Activated T-cell treated with anti-CD3 and anti-CD28 coated beads for 1 hour (primary cell): ENCODE results near the gene SMARCC2.
"Not testable (repeated sequence)": the region's sequence is repeated elsewhere in the genome, so short reads cannot be mapped to it uniquely, and the experiment has no call there.

Source experiments
- DNase-seq: peaks from one replicate; pipeline ENCODE4 v3.0.0-alpha.2; 2020; ENCODE audit warnings: low read depth

Gene SMARCC2

DNA sequence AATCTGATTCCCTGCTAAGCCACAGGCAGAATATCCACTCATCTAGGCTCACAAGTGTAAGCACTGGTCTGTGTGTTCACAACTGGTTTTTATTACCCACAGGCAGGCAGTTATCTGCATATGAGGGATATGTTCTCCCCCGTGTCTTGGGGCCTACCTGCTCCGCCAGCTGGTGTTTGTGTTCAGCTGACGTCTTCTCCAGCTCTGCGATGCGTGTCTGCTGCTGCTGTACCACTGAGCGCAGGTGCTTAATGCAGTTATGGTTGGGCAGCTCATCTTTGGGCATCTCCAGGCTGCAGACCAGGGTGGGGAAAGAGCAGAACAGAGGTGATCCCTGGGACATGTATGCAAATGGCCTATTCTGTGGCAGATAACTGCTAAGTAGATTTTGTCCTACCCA is 18.7 kb upstream of the SMARCC2 start:
- no peak for DNase-seq

- DNase-seq, result peak; percentile 28
Measured at GRCh38 chr12:56206452-56207166, 17.3 kb upstream of the SMARCC2 start.

DNA sequence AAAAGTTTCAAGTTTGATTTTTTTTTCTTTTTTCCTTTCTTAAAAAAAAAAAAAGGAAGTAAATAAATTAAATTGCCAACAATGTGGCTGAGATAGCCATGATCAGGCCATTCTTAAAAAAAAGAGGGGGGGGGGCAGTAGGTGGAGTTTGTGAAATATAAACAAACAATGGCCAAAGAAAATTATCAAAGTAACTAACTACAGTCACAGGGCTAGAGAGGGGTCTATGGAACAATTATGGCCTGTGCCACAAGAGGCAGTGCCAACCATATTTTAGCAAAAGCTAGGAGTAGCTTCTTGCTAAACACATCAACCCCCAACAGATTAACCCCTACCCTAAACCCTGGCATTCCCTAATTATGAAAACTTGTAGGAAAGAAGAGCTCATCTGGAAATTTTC is 16.2 kb upstream of the SMARCC2 start:
- DNase-seq, result no peak

DNA sequence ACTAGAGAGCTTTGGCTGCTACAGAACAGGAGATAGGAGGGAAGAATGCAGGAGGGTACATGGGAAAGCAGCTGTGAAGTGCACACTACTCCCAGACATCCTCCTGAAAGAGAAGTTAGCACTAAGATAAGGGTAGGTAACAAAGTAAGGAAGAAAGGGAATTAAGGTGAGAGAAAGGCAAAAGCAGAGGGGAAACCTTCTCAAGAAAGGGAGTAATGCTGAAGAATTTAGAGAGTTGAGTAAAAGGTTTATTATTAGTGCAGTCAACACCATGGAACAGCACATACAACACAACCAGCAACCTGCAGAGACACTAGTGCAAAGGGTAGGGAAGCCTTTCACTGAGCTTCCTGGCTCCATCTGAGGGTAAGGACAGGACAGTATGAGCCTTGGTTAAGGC is 15.0 kb upstream of the SMARCC2 start:
- no peak for DNase-seq

DNA sequence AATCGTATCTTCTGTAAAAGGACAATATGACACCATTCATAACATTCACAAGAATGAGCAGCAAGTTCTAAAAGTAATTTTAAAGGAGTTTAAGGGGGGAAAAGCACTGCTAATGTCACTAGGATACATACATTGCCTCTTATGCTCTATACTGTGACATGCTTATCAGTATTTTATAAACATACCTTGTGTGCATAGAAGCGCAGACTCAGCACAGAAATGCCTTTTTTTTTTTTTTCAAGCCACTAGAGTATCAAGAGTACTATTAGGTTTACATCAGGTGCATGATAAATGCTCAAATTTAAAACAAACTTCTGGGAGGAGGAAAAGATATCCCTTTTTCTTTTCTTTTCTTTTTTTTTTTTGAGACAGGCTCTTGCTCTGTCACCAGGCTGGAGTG is 13.6 kb upstream of the SMARCC2 start:
- no peak for DNase-seq

GRCh38 chr12:56202366-56202765 is 13.1 kb upstream of the SMARCC2 start:
- DNase-seq, result no peak

GRCh38 chr12:56198836-56199235 is 9.6 kb upstream of the SMARCC2 start:
- DNase-seq, result no peak

- DNase-seq, result no peak
Measured at GRCh38 chr12:56197921-56198635, 8.8 kb upstream of the SMARCC2 start.

DNA sequence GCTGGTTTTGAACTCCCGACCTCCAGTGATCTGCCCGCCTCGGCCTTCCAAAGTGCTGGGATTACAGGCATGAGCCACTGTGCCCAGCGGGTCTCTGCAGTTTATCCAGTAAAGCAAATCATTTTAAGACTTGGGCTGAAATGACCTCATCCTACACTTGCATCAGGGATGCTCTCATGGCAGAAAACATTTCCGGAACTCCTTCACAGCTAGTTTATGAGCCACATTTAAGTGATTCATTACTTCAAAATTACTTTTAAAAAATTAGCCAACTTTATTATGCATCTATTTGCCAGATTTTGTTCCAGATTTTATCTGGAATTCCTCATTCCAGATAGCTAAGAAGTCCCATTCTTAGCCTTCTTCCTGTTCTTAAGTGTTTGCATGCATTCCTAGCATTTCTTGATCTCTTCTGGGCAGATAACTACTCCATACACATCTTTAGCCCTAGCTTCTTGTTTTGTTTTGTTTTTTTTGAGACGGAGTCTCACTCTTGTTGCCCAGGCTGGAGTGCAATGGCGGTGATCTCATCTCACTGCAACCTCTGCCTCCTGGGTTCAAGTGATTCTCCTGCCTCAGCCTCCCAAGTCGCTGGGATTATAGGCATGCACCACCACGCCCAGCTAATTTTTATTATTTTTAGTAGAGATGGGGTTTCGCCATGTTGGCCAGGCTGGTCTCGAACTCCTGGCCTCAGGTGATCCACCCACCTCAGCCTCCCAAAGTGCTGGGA is 7.7 kb upstream of the SMARCC2 start:
- not testable (repeated sequence) for DNase-seq

DNA sequence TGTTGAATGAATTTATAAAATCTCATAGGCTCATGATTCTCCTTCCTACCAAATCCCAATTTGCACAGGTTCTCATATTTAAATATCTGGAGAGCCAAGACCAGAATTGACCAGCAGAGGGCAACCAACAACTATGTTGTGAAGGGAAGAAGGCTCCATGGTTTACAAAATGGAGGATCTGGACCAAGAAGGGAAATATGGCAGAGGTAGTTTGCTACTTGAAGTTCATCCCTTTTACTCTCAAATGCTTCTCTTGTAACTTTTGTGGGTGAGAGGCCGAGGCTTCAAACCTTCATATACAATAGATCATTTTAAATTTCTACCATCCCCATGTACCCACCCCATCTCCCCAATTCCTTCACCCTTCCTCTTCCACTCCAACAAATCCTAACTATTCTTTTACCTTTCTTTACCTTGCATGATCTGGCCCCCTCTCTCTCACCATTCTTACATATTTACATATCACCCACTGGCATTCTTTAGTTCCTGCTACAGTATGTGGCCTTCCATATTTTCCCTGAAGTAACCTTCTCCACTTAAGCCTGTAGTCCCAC is 3.8 kb upstream of the SMARCC2 start:
- peak; percentile 61 for DNase-seq

DNA sequence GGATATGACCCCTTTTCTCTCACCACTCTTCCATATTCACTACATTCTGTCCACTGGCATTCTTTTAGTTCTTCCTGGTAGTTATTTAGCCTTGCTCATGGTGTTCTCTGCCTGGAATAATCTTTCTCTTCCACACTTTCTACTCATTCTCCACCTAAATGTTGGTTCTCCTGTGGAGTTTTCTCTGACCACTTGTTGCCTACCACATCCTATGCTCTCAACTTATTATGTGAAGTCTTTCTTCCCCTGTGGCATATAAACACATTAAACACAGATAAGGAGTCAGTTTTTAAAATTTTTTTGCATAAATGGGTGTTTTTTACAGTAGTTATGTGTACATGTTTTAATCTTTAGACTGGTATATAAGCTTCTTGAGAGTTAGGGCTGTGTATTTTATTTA is 3.3 kb upstream of the SMARCC2 start:
- DNase-seq, result no peak

DNA sequence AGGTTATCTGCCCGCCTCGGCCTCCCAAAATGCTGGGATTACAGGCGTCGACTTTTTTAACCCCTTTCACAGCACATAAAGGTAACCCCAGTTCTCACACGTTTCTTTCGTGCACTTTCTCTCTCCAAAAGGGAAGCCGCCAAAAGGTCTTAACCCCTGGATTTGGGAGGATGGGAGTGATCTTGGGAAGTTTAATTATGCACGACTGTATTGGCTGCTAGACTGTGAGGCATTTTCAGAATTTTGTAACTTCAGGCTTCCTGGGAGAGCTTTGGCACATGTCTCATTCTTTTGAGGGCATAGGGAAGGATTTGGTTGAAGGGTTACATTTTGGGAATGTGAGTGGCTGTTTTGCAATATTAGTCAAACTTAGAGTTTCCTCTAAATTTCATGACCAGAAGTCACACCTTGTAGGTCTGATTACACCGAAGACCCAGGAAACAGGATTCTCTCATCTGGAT is 1.4 kb upstream of the SMARCC2 start:
- DNase-seq, result no peak

GRCh38 chr12:56189918-56190694 is 823 bp upstream of the SMARCC2 start:
- peak; percentile 55 for DNase-seq

DNA sequence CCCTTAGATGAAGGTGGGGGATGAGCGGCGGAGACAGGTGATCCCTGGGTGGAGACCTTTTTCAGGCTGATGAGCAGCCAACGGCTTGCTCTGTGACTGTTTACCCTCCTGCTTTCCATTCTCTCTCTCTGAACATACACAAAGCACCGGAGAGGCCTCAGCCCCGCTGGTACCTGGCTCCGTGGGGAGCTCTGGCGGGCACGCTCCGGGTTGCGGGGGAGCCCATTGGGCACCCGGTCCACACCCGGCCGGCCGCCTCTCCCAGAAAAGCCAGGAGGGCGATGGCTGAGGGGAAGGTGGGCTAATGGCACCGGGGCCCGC is 545 bp downstream of the SMARCC2 start:
- DNase-seq, result no peak

- no peak for DNase-seq
Measured at GRCh38 chr12:56188131-56188777, 1.0 kb downstream of the SMARCC2 start.

- no peak for DNase-seq
Measured at GRCh38 chr12:56186957-56187356, 2.3 kb downstream of the SMARCC2 start.

- DNase-seq, result no peak
Measured at GRCh38 chr12:56178347-56178746, 10.9 kb downstream of the SMARCC2 start.

- no peak for DNase-seq
Measured at GRCh38 chr12:56172839-56173238, 16.4 kb downstream of the SMARCC2 start.

DNA sequence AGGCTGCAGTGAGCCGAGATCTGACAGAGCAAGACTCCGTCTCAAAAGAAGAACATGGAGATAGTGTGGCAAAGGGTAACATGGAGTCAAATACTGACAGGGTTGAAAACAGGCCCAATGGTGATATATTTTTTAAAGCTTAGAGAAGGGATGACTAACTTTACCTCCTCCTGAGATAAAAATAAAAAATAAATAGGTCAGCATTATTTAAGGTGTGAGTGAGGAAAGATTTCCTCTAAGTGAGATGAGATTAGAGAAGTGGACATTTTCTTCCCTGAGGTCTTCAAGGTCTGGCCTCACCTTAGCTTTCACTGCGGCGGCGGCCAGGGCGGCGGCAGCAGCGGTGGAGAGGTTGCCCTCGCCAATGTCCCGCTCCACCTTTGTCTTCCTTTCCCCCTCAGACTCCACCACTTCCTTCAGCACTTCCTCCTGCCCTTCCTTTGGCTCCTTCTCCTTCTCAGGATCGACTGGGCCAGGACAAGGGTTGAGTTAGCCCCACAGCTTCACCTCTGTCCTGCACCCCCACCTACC is 20.0 kb downstream of the SMARCC2 start:
- DNase-seq, result no peak

DNA sequence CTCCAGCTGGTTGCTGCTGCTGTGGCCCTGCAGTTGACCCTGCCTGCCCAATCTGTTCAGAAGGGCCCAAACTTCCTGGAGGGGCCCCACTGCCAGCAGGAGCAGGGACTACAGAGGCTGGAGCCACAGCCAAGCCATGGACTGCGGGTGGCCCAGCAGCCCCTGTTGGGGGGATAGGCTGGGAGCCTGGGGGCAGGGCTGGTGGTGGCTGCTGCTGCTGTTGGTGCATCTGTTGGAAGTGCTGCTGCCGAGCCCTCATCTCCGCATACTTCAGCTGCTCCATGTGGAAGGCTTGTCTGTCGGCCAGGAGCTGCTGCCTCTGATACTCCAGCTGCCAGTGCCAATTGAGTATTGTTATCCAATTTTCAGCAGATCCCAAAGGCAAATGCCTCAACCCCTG is 23.9 kb downstream of the SMARCC2 start:
- DNase-seq, result no peak

DNA sequence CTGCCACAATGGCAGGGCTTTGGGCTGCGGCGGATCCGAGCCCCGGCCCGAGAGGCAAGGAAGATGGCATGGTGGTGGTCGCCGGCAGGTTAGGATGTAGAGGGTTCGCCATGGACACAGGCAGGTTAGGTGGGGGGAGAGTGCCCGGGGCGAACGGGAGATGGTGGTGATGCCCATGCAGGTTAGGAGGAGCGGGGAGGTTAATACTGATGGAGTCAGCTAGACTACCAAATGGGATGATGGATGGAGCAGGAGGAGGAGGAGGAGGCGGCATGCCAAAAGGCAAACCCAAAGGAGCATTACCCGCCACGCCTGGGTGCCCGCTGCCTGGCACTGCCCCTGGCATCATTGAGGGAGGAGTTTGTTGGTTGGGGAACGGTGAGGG is 24.9 kb downstream of the SMARCC2 start:
- no peak for DNase-seq
